Measurements from ENCODE around the gene SLC9C1.
"Not testable (repeated sequence)": the region's sequence is repeated elsewhere in the genome, so short reads cannot be mapped to it uniquely, and the experiment has no call there.

The SLC9C1 gene

DNA sequence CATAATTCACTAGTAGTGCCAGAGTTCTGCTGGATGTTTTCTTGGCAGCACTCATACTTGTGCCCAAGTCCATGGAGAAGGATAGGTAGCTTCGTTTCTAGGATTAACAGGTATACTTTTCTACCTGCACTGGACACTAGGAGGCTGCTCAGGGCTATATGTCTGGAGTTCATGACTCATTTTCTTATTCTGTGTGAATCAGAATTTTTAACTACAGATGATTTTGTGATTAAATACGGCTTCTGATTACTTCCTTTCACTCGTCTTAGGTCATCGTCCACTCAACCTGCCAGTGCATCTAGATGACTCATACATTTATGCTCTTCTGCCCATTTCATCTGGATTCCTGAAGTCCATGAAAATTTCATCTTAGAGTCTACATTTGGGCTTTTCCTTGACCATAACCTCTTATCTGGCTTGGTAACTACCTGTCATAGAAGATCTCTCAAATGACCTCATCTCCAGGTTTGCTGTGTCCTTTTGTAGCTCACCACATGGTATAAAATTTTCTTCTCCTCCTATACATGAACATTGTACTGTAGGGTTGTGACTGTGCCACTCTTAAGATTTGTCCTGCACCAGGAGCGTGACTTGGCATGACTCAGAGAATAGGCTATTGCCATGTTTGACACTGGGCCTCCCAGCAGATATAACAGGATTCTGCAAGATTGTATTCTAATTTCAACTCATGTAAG, 94.2 kb downstream of the SLC9C1 start:
- in situ Hi-C loops (cut with MboI; ENCODE audit: low sequenced_read_pairs): no loop called here

DNA sequence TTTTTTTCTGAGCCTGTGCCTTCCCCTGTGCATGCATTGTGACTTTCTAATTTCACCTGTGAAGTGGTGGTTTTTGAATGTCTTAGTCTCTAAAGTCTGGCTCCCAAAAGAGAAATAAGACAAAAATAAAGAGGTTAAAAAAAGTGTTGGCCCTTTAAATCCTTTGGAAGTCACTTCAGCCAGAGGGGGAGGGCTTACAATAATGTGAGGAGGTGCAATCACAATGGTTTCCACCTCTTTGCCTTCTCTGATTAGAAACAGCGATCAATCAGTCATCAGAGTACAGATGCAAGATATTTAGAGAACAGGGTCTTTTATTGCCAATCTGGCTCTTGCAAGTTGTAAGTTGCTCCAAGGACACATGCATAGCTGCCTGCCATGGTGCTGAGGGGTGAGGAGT, 96.9 kb downstream of the SLC9C1 start:
- in situ Hi-C loops (cut with MboI; ENCODE audit: low sequenced_read_pairs): no loop called here

DNA sequence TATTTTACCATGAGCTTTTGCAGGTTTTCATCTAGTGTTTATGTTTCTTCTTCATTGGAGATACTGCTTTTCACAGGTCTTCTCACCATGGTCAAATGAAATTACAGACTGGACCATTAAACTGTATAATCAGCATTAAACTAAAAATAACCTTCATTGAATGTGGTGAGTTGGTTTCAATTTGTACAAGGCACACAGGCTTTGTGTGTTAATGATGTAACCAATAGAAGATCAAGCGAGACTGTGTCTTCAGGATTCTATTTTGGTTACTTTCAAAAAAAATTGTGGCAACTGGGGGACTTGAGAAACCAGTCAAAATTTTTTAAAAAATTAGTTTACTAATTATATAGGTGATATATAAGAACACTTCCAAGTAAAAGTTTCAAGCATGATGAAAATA, 106.7 kb downstream of the SLC9C1 start:
- in situ Hi-C loops (cut with MboI; ENCODE audit: low sequenced_read_pairs): no loop called here

DNA sequence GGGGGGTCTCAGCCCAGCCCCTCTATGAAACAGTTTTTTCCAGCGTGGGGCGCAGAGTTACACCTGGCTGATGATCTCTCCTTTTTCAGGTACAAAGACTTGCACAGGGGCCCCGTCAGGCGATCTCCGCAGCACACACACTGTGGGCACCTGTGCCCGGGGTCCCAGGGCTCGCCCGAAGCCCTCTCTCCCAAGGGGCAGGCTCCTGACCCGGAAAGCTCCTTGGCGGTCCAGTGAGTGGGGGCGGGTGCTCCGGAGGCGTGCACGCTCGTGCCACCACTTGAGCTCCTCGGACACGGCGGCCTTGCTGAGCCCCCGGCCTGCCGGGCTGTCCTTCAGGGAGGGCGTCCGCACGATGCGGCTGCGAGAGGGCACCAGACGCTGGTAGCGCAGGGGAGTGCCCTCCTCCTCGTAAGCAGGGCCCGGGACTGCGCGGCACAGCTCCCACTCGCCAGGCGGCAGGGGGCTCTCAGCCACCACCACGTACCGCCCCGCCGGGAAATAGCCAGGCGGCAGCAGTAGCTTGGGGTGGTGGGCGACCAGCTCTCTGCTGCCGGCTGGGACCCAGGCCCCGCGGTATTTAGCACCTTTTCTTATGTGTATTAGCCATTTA, 108.5 kb downstream of the SLC9C1 start:
- in situ Hi-C loops (cut with MboI; ENCODE audit: low sequenced_read_pairs): not testable (repeated sequence)

DNA sequence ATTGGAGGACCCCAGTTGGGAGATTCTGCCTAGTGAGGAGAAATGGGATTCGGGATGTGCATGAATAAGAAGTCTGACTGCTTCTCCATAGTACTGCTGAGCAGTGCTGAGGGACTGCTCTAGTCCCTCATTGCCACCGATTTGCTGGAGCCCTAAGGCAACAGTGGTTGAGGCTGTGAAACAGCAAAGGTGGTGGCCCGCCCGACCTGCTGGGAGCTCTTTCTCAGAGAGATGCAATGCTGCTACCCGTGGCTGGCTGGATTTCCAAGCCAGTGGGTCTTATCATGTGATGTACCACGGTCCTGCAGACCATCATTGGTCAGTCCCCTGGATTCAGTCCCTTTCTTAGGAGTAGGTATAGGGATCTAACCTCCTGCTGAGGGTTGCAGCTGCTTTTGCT, 118.4 kb downstream of the SLC9C1 start:
- in situ Hi-C loops (cut with MboI; ENCODE audit: low sequenced_read_pairs): no loop called here

DNA sequence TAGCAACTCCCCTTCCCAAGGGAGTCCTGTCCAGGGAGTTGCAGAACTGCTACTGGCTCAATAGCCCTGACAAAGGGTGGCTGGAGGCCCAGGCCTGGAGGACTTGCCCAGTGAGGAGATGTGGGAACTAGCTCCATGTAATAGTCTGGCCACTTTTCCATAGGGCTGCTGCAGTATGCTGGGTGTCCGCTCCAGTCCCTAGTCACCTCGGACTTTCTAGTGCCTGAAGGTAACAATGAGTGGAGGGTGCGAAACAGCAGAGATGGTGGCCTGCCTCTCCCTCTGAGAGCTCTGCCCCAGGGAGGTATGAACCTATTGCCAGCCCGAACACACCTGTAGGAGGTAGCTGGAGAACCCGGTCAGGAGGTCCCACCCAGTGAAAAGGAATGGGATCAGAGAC, 119.0 kb downstream of the SLC9C1 start:
- in situ Hi-C loops (cut with MboI; ENCODE audit: low sequenced_read_pairs): no loop called here

DNA sequence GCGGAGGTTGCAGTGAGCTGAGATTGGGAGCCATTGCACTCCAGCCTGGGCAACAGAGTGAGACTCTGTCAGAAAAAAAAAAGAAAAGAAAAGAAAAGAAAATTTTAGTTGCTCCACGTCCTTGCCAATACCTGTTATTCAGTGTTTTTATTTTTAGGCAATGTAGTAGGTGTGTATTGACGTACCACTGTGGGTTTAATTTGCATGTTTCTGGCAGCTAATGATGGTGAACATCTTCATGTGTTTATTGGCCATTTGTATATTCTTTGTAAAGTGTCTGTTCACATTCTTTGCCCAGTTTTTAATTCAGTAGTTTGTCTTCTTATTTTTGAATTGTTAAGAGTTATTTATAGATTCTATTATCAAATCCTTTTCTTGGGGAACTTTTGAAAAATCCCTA, 122.9 kb downstream of the SLC9C1 start:
- in situ Hi-C loops (cut with MboI; ENCODE audit: low sequenced_read_pairs): no loop called here

DNA sequence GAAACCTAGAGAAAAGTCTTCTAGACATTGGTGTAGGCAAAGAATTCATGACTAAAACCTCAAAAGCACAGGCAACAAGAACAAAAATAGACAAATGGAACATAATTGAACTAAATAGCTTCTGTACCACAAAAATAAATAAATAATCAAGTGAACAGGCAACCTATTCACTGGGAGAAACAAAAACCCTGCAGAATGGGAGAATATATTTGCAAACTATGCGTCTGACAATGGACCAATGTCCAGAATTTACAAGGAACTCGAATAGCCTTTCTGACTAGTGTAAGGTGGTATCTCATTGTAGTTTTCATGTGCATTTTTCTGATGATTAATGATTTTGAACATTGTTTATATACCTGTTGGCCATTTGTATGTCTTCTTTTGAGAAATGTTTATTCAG, 124.0 kb downstream of the SLC9C1 start:
- in situ Hi-C loops (cut with MboI; ENCODE audit: low sequenced_read_pairs): no loop called here

DNA sequence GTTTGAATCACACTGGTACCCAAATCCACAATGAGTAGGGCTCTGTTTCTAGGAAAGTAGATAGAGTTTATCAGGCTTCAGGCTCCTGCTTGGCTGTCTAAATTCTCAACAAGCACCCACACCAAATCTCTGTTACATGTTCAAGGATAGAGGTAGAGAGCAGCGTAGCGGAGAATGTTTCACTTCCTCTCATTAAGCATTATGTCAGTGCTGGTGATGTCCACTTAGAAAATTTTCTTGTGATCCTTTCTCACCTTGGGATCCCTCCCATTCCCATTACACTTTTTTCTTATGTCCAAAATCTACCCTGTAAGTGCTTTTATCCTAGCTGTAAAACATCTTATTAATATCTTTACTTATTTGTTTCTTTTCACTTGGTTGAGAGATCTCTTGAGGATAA, 126.3 kb downstream of the SLC9C1 start:
- in situ Hi-C loops (cut with MboI; ENCODE audit: low sequenced_read_pairs): no loop called here

DNA sequence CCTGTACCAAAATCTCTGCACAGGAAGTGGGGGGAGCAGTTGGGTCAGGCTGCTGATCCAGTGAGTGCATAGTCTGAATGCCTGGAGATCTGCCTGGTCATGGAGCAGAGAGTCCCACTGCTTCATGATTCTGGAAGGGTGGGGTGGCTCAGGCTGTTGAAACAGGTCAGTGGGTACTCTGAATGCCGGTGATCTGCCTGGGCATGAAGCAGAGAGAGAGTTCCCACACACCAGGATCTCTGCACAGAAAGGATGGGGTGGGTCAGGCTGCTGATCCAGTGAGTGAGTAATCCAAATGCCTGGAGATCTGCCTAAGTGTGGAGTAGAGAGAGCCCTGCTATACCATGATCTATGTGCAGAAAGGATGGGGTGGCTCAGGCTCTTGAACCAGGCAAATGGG, 144.9 kb downstream of the SLC9C1 start:
- in situ Hi-C loops (cut with MboI; ENCODE audit: low sequenced_read_pairs): no loop called here

DNA sequence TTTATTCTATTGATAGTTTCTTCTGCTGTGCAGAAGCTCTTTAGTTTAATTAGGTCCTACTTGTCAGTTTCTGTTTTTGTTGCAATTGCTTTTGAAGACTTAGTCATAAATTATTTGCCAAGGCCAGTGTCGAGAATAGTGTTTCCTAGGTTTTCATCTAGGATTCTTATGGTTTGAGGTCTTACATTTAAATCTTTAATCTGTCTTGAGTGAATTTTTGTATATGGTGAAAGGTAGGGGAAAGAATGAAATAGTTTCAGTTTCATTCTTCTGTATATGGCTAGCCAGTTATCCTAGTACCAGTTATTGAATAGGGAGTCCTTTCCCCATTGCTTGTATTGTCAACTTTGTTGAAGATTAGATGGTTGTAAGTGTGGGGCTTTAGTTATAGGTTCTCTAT, 150.3 kb downstream of the SLC9C1 start:
- in situ Hi-C loops (cut with MboI; ENCODE audit: low sequenced_read_pairs): no loop called here

DNA sequence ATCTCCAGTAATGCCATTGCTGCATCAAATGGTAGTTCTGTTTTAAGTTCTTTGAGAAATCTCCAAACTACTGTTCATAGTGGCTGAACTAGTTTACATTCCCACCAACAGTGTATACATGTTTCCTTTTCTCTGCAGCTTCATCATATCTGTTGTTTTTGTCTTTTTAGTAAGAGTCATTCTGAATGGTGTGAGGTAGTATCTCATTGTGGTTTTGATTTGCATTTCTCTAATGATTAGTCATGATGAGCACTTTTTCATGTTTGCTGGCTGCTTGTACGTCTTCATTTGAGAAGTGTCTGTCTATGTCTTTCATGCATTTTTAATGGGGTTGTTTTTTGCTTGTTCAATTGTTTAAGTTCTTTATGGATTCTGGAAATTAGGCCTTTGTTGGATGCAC, 150.8 kb downstream of the SLC9C1 start:
- in situ Hi-C loops (cut with MboI; ENCODE audit: low sequenced_read_pairs): no loop called here

DNA sequence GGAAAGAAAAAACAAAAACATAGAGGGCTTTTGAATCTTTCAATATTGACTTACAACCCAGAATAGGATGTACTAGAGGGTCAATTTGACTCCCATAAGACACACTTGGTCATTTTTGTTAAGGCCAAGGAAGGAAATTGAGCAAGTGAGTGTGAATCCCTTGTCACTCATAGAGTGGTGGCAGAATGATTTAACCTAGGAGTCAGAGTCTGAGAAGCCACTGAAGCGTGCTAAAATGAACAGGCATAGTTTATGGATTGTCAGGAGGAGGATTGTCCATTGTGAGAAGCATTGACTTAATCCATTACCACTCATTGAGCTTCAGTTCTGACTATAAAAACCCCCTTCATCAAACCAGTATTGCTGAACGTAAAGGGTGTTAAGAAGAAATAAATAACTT, 152.7 kb downstream of the SLC9C1 start:
- in situ Hi-C loops (cut with MboI; ENCODE audit: low sequenced_read_pairs): no loop called here

DNA sequence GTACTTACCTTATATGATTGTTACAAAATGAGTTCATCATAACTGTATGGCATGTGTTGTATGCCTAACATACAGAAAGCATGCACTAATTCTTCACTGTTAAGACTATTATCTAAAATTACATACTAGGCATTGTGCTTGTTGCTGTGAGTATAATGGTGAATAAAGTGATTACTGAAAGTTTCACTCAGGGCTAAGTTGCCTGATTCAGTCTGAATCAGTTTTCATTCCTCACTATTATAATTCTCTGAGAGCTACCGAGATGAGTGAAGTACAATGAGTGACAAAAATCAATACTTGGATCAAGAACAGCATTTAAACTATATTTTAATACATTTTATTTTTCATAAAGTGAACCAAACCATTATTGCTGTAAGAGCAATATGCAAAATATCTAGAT, 153.4 kb downstream of the SLC9C1 start:
- in situ Hi-C loops (cut with MboI; ENCODE audit: low sequenced_read_pairs): no loop called here

DNA sequence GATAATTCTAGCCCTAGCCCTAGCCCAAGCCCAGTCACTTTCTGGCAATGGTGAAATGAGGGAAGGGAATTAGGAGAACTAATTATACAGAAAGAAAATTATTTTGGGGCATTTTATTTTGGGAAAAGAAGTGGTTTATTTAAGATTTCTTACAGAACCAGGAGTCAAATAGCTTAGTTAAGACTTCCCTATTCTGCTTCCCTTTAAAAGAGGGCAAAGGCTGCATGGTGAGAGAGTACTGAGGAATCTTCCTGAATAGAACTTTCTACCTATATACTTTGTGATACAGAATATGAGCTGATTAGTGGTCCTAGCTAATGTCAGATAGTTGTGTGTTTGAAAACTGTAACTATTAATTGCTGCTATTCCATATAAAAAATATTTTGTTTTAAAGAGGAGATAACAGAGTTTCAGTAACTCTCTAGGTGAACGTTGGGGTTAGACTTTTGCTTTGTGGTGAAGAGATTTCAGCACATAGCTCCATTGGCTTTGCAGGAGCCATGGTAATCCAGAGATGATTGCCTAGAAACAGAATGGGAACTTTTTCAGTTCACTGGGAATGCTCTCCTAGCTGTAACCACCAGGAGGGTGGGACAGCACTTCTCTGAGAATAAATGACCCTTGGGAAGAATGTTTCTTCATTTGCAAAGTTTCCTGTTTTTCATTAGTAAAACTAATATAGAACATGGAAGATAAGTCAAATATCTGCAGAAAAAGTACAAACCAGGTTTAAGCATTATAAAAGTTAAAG, 155.6 kb downstream of the SLC9C1 start:
- in situ Hi-C loops (cut with MboI; ENCODE audit: low sequenced_read_pairs): no loop called here

DNA sequence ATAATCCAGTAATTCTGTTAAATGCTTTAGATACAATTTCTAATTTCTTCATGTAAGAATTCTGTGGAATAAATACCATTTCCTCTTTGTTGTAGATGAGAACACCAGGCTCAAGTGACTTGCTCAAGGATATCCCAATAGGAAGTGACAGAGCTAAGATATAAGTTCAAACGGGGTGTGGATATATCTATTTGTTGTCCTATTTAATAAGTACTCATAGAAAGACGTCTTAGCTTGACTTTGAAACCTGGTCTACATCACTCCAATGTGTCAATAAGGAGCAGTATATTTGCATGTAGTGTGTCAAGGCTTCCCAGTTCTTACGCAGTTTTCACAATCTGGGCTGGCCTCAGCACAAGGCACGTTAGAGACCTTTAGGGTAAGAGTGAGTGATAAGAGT, 156.2 kb downstream of the SLC9C1 start:
- in situ Hi-C loops (cut with MboI; ENCODE audit: low sequenced_read_pairs): no loop called here

DNA sequence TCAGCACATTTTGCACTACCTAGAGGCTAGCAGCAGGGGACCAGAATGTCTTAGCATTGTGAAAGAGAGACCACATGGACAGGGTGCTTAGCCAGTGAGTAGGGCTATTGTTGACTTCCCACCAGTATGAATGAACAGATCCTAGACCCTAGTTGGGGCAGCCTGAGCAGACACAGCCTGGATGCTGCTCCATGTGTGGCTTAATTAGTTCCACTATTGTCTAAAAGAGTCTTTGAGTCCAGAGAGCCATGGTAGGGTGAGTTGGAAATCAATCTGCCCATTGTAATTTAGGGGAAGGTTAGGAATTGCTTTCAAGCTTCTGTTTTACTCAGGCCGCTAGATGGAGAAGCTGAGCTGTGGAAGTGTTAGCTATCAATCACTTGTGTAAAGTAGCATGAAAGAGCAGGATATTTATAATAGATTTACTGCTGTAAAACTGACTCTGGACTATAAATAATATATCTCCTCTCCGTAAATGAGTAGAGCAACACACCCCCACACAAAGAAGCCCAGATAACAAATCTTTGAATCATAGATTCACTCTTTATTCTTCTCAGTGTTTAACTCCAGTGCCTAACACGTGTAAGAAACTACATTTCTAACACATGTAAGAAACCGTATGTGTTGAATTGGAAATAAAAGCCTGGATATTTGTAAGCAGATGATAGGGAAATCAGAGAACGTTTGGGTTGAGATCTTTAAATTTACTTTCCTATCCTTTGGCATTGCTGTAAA, 156.9 kb downstream of the SLC9C1 start:
- in situ Hi-C loops (cut with MboI; ENCODE audit: low sequenced_read_pairs): no loop called here

DNA sequence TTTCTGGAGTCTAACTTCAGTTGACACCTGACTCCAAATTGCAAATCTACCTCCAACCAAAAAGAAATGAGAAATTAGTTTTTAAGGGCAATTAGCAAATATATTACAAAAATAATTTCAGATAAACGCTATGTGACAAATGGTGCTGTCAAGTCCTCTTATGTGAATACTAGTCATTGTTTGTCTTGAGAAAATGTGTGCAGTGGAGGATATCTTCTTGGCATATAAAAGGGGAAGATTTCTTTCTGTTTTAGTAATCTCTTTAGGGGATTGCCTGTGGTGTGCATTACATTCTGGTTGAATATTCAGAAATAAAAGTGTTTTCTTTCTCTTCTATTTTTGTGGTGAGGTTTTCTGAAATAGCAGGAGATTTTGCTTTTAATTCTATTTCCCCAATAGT, 158.0 kb downstream of the SLC9C1 start:
- in situ Hi-C loops (cut with MboI; ENCODE audit: low sequenced_read_pairs): no loop called here

DNA sequence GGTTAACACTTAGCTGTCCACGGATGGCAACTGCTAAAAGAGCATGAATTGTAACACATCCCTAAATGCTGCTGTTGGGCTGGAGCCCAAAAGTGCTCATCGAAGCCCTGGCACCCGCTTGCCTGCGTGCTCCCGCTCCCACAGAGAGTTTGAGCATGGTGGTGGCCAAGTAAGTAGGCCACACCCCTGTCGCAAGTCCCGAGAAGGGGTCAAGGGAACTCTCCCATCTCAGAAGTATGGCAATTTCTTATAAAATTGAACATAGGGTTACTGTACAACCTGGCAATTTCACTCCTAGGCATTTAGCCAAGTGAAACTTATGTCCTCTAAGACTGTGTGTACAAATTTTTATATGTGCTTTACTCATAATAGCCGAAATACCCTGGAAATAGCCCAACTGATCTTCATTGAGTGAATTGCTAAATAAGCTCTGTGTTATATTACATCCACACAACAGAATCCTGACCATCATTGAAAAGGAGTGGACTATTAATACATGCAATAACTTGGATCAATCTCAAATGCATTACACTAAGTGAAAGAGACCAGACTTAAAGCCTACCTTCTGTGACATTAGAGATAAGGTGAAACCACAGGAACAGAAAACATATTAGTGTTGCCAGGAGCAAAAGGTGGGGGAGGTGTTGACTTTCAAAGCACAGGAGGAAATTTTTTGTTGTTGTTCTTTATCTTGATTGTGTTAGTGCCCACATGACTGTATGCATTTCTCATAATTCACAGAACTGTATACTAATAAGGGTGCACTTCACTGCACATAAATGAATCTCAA, 159.5 kb downstream of the SLC9C1 start:
- in situ Hi-C loops (cut with MboI; ENCODE audit: low sequenced_read_pairs): no loop called here

DNA sequence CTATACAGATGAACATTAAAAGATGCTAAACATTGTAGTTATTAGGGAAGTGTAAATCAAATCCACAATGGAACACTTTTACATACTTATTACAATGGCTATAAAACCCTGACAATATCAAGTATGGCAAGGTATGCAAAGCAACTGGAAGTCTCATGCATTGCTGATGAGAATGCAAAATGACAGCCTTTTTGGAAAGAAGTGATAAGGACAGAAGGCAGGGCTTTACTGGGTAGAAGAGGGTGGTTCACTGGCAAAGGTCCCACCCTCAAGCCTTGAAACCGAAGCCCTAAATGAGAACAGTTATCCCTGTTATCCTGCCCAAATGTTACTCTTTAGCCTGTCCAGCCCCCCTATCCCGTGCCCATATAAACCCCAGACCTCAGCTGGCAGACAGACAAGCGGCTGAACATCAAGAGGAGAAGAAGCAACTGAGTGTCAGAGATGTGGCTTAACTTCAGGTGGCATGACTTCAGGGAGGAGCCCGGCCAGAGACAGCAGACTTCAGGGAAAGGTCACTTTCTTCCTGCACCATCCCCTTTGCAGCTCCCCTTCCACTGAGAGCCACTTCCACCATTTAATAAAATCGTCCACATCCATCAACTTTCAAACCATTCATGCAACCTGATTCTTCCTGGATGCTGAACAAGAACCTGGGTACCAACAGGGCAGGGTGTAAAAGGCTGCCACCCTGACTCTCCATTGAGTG, 160.2 kb downstream of the SLC9C1 start:
- in situ Hi-C loops (cut with MboI; ENCODE audit: low sequenced_read_pairs): no loop called here

All from hTERT RPE-1 (cell line).